ENCODE data around the gene MYL3.

MYL3 gene

GRCh38 chr3:46831841-46832240 is 31.4 kb downstream of the MYL3 start:
- TF ChIP-seq YY1 (IDR thresholded peaks at IDR 0.05; ENCODE audit: low read depth), result no peak
- TF ChIP-seq, protein P1, sequence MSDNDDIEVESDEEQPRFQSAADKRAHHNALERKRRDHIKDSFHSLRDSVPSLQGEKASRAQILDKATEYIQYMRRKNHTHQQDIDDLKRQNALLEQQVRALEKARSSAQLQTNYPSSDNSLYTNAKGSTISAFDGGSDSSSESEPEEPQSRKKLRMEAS (IDR thresholded peaks at IDR 0.05), result no peak
- TF ChIP-seq CEBPB (IDR thresholded peaks at IDR 0.05), result no peak
- TF ChIP-seq RAD21 (IDR thresholded peaks at IDR 0.05; ENCODE audit: low read depth), result no peak
- no peak for TF ChIP-seq TCF12 (IDR thresholded peaks at IDR 0.05; ENCODE audit: low read depth)
- TF ChIP-seq, protein P2, sequence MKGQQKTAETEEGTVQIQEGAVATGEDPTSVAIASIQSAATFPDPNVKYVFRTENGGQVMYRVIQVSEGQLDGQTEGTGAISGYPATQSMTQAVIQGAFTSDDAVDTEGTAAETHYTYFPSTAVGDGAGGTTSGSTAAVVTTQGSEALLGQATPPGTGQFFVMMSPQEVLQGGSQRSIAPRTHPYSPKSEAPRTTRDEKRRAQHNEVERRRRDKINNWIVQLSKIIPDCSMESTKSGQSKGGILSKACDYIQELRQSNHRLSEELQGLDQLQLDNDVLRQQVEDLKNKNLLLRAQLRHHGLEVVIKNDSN (IDR thresholded peaks at IDR 0.05), result no peak
- no peak for TF ChIP-seq EP300 (IDR thresholded peaks at IDR 0.05; ENCODE audit: borderline replicate concordance)
- TF ChIP-seq REST (IDR thresholded peaks at IDR 0.05; ENCODE audit: low read depth), result no peak
- TF ChIP-seq EGR1 (IDR thresholded peaks at IDR 0.05), result no peak
- TF ChIP-seq TAF1 (IDR thresholded peaks at IDR 0.05; ENCODE audit: low read depth), result no peak
- no peak for TF ChIP-seq CREB1 (IDR thresholded peaks at IDR 0.05; ENCODE audit: low read depth)
- no peak for TF ChIP-seq FOXM1 (IDR thresholded peaks at IDR 0.05; ENCODE audit: borderline replicate concordance, low read depth)
- TF ChIP-seq ZBTB7A (IDR thresholded peaks at IDR 0.05; ENCODE audit: low read depth), result no peak
- TF ChIP-seq TEAD4 (IDR thresholded peaks at IDR 0.05), result no peak
- TF ChIP-seq NFIC (IDR thresholded peaks at IDR 0.05), result no peak

DNA sequence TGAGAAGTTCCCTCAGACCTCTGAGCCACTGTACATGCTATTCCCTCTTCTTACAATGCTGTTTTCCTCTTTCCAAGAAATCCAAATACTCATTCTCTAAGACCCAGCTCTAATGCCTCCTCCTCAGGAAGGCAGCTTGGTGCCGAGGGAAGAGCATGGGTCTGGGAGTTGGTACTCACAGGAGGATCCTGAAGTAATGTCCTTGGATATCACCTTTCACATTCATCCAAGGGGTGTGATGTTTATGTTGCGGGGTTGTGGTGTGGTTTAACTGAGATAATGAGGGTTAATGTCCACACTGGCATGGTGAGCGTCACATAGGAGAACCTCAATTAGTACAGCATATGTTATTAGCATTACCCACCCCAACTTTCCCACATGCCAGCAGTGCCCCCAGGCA is 31.9 kb downstream of the MYL3 start:
- TF ChIP-seq, protein P2 (IDR thresholded peaks at IDR 0.05), result no peak
- TF ChIP-seq TEAD4 (IDR thresholded peaks at IDR 0.05), result no peak
- TF ChIP-seq REST (IDR thresholded peaks at IDR 0.05; ENCODE audit: low read depth), result no peak
- no peak for TF ChIP-seq CREB1 (IDR thresholded peaks at IDR 0.05; ENCODE audit: low read depth)
- no peak for TF ChIP-seq TAF1 (IDR thresholded peaks at IDR 0.05; ENCODE audit: low read depth)
- TF ChIP-seq CEBPB (IDR thresholded peaks at IDR 0.05), result no peak
- TF ChIP-seq EGR1 (IDR thresholded peaks at IDR 0.05), result no peak
- TF ChIP-seq ZBTB7A (IDR thresholded peaks at IDR 0.05; ENCODE audit: low read depth), result no peak
- no peak for TF ChIP-seq FOXM1 (IDR thresholded peaks at IDR 0.05; ENCODE audit: borderline replicate concordance, low read depth)
- no peak for TF ChIP-seq NFIC (IDR thresholded peaks at IDR 0.05)
- TF ChIP-seq RAD21 (IDR thresholded peaks at IDR 0.05; ENCODE audit: low read depth), result no peak
- no peak for TF ChIP-seq YY1 (IDR thresholded peaks at IDR 0.05; ENCODE audit: low read depth)
- no peak for TF ChIP-seq EP300 (IDR thresholded peaks at IDR 0.05; ENCODE audit: borderline replicate concordance)
- no peak for TF ChIP-seq TCF12 (IDR thresholded peaks at IDR 0.05; ENCODE audit: low read depth)
- TF ChIP-seq, protein P1 (IDR thresholded peaks at IDR 0.05), result no peak

GRCh38 chr3:46830801-46831200 is 32.4 kb downstream of the MYL3 start:
- no peak for TF ChIP-seq EP300 (IDR thresholded peaks at IDR 0.05; ENCODE audit: borderline replicate concordance)
- TF ChIP-seq RAD21 (IDR thresholded peaks at IDR 0.05; ENCODE audit: low read depth), result no peak
- no peak for TF ChIP-seq TEAD4 (IDR thresholded peaks at IDR 0.05)
- no peak for TF ChIP-seq TAF1 (IDR thresholded peaks at IDR 0.05; ENCODE audit: low read depth)
- no peak for TF ChIP-seq CEBPB (IDR thresholded peaks at IDR 0.05)
- TF ChIP-seq NFIC (IDR thresholded peaks at IDR 0.05), result no peak
- TF ChIP-seq REST (IDR thresholded peaks at IDR 0.05; ENCODE audit: low read depth), result no peak
- TF ChIP-seq CREB1 (IDR thresholded peaks at IDR 0.05; ENCODE audit: low read depth), result no peak
- TF ChIP-seq FOXM1 (IDR thresholded peaks at IDR 0.05; ENCODE audit: borderline replicate concordance, low read depth), result no peak
- TF ChIP-seq EGR1 (IDR thresholded peaks at IDR 0.05), result no peak
- no peak for TF ChIP-seq YY1 (IDR thresholded peaks at IDR 0.05; ENCODE audit: low read depth)
- TF ChIP-seq, protein P2 (IDR thresholded peaks at IDR 0.05), result no peak
- no peak for TF ChIP-seq ZBTB7A (IDR thresholded peaks at IDR 0.05; ENCODE audit: low read depth)
- TF ChIP-seq, protein P1 (IDR thresholded peaks at IDR 0.05), result no peak
- TF ChIP-seq TCF12 (IDR thresholded peaks at IDR 0.05; ENCODE audit: low read depth), result no peak
